Epidermal melanocyte (primary cell): ENCODE measurements around the gene ADAMTS4.

Source experiments
- DNase-seq: peaks from one replicate; pipeline ENCODE4 v3.0.0; 2011; ENCODE audit warnings: low spot score; ENCODE audit not compliant: insufficient read length

ADAMTS4 gene

GRCh38 chr1:161172776-161173376, 26.0 kb downstream of the ADAMTS4 start:
- no peak for DNase-seq

GRCh38 chr1:161172349-161172748, 26.5 kb downstream of the ADAMTS4 start:
- no peak for DNase-seq

- DNase-seq, result no peak
These were observed 27.2 kb downstream of the ADAMTS4 start for GRCh38 chr1:161171696-161172095.

GRCh38 chr1:161171191-161171590, 27.7 kb downstream of the ADAMTS4 start:
- DNase-seq, result no peak

- DNase-seq, result no peak
These were observed 29.9 kb downstream of the ADAMTS4 start for GRCh38 chr1:161168906-161169305.

- no peak for DNase-seq
These were observed 31.9 kb downstream of the ADAMTS4 start for GRCh38 chr1:161166669-161167548.

- DNase-seq, result peak; percentile 93
These were observed 32.8 kb downstream of the ADAMTS4 start, which contains the start of gene PPOX for GRCh38 chr1:161165742-161166668. Gene PPOX, plus strand, starts transcription at chr1:161166426. Its CDS starts 422 bp downstream, at chr1:161166848.

DNA sequence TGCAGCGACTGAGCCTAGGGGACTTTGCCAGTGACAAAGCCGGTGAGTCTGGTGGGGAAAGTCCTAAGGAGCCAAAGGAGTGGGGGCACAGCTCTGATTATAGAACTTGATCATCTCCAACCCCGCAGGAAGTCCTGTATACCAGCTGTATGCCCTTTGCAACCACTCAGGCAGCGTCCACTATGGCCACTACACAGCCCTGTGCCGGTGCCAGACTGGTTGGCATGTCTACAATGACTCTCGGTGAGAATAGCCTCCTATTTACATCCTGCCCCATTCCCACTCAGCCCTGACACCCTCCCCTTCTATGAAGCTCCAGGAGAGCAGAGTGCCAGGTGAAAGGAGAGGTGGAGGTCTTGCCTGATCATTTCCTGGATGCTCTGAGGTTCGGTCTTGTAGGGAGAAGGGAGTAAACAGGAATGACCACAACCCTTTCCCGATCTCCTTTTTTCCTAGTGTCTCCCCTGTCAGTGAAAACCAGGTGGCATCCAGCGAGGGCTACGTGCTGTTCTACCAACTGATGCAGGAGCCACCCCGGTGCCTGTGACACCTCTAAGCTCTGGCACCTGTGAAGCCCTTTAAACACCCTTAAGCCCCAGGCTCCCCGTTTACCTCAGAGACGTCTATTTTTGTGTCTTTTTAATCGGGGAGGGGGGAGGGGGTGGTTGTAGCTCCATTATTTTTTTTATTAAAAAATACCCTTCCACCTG, 33.8 kb downstream of the ADAMTS4 start:
- DNase-seq, result no peak

DNA sequence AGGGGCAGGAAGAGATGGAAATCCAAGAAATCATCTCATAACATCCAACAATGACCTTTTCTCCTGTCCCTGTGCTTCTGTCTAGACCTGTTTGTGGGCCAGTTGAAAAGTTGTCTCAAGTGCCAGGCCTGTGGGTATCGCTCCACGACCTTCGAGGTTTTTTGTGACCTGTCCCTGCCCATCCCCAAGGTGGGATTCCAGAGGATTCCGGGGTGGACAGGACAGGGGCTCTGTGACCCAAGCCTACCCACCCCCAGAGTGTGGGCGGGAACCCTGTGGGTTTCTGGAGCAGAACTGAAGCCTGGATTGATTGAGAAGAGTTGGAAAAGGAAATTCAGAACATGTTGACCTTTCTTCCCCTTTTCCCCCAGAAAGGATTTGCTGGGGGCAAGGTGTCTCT, 35.1 kb downstream of the ADAMTS4 start:
- no peak for DNase-seq

DNA sequence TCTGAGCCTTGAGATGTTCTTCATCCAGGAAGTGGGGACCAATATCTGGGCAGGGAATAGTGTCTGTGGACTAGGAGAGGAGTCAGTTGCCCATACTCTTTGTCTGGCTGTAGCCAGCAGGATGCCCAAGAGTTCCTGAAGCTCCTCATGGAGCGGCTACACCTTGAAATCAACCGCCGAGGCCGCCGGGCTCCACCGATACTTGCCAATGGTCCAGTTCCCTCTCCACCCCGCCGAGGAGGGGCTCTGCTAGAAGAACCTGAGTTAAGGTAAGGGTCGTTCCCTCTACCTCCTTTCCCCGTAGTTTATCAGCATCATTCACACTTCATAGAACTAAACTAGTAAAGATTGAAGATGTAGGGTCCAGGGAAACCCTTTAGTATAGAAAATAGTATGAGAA, 36.0 kb downstream of the ADAMTS4 start:
- no peak for DNase-seq

DNA sequence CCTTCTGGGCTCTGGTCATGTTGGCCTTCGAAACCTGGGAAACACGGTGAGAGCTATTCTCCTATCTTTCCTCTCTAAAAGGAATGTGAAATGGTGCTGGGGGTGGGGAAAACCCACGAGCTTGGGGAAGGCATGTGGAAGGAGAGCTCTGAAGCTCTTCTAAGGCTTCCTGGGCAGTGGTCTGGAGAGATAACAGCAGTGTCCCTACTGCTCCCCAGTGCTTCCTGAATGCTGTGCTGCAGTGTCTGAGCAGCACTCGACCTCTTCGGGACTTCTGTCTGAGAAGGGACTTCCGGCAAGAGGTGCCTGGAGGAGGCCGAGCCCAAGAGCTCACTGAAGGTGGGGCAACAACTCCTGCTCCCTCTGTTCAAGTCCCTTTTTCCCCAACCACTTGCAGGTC, 36.8 kb downstream of the ADAMTS4 start:
- no peak for DNase-seq

GRCh38 chr1:161161652-161162051, 37.2 kb downstream of the ADAMTS4 start:
- no peak for DNase-seq

- no peak for DNase-seq
These were observed 38.1 kb downstream of the ADAMTS4 start for GRCh38 chr1:161160671-161161145.

- DNase-seq, result no peak
These were observed 39.0 kb downstream of the ADAMTS4 start for GRCh38 chr1:161159913-161160243.

- DNase-seq, result peak; percentile 96
These were observed 39.6 kb downstream of the ADAMTS4 start, which contains the start of gene USP21 for GRCh38 chr1:161159087-161159912. Gene USP21, plus strand, starts transcription at chr1:161159500. Its CDS starts 1,141 bp downstream, at chr1:161160641.

DNA sequence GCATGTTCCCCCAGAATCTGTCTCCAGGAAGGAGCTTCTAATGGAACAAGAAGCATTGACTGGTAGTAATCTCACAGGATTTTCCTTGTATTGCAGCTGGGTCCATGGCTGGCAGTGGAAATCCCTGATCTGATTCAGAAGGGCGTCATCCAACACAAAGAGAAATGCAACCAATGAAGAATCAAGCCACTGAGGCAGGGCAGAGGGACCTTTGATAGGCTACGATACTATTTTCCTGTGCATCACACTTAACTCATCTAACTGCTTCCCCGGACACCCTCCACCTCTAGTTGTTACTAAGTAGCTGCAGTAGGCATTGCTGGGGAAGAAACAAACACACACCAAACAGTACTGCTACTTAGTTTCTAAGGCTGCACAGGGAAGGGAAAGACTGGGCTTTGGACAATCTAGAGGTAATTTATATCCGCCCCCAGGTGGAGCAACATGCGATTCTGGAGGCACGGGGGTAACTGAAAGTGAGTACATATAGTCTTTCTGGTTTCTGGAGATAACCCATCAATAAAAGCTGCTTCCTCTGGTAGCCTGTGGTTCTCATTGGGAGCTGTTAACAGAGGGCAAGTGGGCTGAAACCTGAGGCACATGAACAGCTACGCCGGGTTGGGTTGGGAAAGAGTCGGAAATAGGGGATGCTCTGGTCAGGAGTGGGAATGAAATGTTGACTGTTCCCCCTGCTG, 40.4 kb downstream of the ADAMTS4 start:
- DNase-seq, result no peak

- no peak for DNase-seq
These were observed 41.0 kb downstream of the ADAMTS4 start for GRCh38 chr1:161157867-161158266.

- peak; percentile 85 for DNase-seq
These were observed 45.0 kb downstream of the ADAMTS4 start, which contains the start of gene UFC1 for GRCh38 chr1:161153682-161154337. Gene UFC1, plus strand, starts transcription at chr1:161153978. Its CDS starts 20 bp downstream, at chr1:161153998.

GRCh38 chr1:161153176-161153575, 45.7 kb downstream of the ADAMTS4 start:
- no peak for DNase-seq
